HG03378 (cell line): Measurements from ENCODE around the gene E2F1.
"Not testable (repeated sequence)": the region's sequence is repeated elsewhere in the genome, so short reads cannot be mapped to it uniquely, and the experiment has no call there.

Experiments used
- ATAC-seq: cut with Tn5 transposase; IDR thresholded peaks from one replicate; pipeline ENCODE4 v1.9.1; 2021; ENCODE audit warnings: mild to moderate bottlenecking, moderate library complexity; ENCODE audit not compliant: unreplicated experiment

The E2F1 gene

DNA sequence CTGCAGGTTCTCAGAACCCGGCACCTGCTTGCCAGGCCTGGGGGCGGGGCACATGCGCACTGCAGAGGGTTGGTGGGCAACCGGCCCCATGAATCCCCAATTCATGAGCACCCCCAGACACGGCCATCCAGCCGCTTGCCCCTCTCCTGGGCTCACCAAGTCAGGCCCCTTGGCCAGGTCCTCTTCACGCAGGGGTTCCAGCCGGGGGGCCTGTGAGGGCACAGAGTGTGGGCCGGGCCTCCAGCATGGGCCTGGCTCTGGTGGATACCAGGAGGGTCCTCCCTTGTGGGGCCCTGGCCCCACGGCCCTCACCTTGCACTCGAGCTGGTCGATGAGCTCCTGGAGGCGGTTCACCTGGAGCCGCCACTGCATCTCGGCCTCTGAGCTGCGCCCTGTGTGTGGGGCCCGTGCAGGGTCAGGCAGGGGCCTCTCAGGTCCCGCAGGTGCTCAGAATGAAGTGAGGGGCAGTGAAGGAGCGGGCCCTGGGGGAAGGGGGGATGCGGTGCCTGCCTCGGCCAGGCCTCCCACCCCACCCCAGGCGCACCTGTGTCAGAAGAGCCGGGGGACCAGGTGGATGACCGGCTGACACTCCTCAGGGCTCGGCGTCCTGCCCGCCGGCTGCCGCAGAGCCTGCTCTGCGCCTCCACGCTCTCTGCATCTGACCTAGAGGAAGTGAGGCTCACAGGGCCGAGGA, 26.7 kb downstream of the E2F1 start:
- ATAC-seq, result no peak

DNA sequence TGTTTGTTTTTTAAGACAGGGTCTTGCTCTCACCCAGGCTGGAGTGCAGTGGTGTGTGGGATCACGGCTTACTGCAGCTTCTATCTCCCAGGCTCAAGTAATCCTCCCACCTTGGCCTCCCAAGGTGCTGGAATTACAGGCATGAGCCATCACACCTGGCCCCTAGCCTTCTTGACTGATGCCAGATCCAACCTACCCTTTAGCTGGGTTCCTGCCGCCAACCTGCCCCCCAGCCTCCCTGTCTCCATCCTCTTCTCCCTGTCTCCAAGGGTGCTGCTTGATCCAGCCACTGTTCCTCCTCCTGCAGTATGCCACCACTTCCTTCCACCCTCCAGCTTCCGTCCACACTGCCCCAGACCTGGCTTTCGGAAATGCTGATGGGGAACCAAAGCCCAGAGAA, 27.3 kb downstream of the E2F1 start:
- no peak for ATAC-seq

DNA sequence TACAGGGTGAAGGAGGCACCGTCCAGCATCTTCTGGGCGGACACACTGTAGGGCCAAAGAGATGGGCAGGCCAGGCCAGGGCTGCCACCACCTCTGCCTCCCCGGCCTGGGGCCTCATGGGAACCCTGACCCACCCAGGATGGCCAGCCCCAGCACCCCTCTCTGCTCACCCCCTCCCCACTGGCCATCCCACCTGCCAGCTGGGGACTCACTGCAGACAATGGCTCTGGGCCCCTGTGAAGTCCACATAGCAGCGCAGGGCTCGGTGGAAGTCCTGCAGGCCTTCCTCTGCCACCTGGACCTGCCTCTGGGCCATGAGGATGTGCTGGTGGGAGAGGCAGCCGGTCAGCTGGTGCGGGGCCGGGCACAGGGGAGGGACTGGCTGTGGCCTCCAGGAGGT, 27.7 kb downstream of the E2F1 start:
- no peak for ATAC-seq

DNA sequence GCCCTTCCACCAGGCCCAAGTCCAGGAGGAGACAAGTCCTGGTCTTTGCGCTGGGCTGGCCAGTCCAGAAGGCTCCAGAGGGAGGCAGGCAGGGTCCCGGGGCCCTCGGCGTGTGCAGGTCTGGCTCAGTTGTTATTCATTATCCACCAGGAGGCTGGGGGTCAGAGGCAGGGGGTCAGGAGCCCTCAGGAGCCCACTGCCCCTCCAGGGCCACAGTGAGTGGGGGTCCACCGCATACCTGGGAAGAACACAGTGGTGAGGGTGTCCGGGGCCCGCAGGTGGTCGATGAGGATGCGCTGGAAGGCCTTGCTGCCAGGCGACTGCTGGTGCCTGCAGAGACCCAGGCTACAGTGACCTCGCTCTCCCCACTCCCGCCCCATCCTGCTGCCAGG, 28.5 kb downstream of the E2F1 start:
- no peak for ATAC-seq

DNA sequence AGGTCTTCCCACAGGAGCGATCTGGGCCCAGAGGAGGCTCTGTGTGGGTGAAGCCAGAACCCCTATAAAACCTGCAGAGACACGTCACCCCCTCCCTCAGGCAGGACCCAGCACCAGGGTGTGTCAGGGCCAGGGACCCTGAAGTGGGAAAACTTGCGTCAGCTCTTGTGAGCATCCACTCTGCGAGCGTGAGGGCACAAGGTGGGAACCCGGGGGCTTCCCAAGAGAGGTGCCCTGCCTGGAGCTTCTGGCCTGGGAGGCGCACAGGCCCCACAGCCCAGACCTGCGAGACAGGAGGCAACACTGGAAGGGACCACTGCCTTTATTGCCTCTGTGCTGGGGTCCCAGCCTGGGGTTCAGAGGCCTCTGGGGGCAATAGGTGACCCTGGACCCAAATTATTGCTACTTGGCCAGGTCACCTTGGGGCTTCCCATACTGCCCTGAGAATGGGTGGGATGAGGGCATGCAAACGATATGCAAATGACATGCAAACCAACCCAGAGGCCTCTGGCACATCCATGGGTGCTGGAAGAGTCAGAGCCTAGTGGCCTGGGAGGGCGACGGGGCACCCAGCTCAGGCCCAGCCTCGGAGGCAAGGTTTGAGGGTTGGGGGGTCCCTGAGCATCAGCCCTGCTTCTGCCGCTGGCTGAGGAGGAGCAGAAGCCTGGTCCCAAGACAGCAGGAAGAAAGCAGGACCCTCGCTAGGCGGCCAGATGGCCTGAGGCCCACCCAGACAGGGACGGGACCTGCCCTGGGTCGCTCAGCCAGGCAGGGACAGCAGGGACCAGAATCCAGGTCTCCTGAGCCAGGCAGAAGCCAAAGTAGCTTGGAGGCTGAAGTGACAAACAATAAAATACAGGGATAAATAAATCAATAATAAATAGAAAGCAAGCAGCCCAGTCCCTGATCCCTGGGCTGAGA, 29.1 kb downstream of the E2F1 start:
- ATAC-seq, result no peak

DNA sequence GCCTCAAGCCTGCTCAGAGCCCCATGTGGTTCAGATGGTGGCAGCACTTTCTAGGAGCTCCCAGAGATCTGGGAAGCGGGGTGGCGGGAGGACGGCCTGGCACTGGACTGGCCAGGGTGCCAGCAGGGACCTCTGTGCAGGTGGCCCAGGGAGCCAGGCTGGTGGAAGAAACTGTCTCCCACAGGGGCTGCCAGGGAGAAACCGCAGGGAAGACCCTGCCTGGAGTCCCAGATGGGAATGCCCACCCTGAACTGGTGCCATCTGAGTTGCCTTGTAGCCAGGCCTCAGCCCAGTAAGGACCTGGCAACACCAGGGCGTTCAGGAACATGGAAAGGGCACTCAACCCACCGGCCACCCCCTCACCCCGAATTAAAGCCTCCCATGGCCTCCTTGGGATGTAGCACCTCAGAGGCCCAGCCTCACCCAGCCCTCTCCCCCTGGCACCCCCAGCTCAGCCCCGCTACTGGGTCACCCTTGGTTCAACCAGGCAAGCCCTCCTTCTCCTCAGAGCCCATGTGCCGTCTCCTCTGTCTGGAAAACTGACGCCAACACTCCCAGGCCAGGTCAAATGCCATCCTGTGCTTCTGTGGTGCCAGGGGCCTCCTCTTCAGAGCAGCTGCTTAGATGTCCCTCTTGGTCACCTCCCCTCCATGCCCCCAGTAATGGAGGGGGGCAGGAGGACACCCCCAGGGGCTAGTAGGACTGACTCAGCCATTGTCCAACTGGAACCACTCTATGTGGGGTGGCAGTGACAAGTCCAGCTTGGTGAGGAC, 30.0 kb downstream of the E2F1 start:
- ATAC-seq, result no peak

DNA sequence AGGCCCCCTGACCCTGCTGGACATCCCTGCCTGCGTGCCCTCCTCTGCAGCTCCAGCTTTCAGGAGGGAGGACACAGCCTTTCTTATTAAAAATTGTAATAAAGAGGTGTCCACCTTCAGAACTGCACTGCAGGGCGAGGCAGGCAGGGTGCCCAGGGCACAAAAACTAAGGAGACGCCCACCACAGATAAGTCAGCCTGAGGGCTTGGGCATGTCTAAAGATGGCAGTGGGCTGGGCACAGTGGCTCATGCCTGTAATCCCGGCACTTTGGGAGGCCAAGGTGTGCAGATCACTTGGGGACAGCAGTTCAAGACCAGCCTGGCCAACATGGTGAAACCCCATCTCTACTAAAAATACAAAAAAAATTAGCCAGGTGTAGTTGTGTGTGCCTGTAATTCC, 31.0 kb downstream of the E2F1 start:
- ATAC-seq, result no peak

DNA sequence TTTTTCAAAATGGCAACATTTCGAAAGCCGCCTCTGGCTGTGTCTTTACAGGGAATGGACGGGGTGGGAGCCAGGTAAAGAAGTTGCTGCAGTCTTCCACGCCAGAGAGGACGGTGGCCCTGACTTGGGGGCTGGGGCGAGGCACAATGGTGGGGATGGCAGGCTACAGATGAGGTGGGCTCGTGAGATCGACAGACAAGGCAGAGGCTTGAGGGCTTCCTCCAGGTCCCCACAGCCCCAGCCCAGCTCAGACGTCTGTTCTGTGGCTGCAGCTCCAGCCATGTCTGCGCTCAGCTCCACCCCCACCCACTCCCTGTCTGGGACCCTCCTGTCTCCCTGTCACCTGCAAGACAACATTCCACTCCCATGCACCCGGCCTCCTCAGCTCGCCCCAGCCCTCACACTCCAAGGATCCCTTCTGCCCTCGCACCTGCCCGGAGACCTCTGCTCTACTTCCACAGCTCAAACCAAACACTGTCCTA, 31.5 kb downstream of the E2F1 start:
- ATAC-seq, result no peak

DNA sequence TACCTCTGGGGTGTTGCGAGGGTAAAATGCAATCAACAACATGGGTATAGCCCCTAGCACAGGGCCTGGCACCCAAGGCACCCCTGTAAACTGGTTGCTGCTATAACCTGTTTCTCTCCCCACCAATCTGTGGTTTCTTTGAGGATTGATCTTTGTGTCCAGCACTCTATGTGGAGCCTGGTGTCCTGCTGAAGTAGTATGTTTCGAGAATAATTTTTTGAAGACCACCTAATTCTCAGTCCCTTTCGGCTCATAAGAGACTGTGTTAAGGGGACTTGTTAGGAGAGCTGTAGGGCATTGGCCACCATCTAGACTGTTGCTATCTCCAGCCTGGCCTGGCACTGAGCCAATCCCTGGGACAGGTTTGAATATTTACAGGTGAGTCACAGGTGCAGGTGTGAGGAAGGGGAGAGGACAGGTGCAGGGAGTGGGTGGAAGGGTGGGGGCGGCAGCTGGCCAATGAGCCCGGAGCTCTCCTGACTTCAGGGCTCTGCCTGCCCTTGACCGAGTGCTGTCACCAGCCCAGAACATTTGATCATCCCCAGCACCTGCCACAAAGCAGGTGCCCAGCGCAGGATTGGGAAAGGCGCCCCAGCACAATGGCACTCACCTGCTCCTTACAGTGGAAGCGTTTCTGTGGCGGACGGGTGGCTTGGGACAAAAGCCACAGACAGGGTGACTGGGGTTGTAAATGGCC, 32.1 kb downstream of the E2F1 start:
- no peak for ATAC-seq

DNA sequence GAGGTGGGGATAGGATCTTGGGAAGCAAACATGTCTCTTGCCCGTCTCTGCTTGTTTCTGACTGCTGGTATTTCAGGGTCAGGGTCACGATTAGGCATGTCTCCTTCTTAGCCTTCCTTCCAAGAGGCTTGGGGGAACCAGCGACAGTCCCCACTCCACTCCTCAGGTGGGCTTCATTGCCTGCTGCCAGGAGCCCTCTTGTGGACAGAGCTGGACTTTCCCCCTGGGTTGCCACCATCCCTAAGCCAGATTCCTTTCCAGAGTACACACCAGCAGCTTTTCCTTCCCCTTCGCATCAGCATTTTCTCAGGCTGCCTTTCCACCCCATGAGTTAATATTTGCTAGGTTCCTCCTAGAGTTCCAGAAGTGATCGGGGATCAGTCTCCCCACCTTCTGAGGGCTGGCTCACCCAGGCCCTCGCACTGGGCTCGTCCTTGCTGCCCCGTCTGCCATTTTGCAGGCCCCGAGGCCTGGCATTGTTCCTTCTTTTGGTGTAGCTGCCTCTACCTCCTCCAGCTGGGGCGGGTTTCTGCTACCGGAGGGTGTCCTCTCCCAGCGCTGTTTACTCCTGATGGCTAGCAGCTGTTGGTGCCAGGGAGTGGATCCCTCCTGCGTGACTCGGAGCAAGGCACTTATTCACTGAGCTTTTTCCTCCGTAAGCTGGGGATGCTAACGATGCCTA, 32.8 kb downstream of the E2F1 start:
- no peak for ATAC-seq

DNA sequence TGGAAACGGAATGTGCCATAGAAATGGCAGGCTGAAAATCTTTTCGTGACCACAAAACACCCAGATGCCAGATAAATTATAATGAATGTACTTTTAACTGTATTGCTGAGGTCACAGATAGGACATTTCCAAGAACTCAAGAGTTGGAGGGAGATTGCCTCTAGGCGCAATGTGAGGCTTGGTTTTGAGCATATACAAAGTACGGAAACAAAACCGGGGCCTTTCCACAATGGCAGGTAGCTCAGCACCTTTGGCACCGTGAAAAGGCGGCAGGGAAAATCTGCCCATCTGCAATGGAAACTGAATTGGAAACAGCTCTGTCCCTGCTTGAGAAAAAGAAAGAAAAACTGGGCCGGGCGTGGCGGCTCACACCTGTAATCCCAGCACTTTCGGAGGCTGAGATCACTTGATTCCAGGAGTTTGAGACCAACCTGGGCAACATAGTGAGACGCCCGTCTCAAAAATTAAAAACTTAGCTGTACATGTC, 34.6 kb downstream of the E2F1 start:
- ATAC-seq, result no peak

DNA sequence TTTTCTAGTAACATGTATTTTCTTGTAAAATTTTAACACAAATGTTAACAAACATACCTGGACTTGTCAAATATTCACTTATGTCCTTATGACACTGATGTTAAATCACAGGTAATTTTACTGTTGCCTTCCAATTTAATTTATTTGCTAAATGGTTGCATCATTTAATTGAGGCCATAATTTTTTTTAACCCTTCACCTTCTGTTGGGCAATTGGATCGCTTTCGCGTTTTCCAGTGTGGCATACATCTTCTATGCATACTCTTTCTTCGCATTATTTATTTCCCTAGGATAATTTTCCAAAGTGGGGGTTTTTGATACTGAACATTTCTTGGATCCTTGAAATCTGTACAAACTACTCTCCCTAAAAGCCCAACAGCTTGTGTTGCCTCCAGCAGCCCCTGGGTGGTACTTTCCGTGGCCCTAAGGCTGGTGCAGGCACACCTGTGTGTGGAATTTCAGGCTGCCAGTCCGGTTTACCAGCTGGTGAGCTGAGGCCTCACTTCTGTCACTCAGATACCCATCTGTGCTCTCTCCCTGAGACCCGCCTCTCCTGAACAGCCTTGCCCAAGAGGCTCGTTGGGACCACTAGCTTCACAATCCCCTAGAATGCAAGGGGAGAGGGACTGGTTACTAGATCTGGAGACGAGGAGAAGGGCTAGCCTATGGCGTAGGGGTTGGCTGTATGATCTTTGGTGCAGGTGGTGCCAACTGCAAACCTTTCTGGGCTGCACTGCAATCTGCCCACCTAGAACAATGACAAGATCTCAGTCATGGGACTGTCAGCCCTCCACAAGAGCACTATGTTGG, 35.2 kb downstream of the E2F1 start:
- ATAC-seq, result no peak

DNA sequence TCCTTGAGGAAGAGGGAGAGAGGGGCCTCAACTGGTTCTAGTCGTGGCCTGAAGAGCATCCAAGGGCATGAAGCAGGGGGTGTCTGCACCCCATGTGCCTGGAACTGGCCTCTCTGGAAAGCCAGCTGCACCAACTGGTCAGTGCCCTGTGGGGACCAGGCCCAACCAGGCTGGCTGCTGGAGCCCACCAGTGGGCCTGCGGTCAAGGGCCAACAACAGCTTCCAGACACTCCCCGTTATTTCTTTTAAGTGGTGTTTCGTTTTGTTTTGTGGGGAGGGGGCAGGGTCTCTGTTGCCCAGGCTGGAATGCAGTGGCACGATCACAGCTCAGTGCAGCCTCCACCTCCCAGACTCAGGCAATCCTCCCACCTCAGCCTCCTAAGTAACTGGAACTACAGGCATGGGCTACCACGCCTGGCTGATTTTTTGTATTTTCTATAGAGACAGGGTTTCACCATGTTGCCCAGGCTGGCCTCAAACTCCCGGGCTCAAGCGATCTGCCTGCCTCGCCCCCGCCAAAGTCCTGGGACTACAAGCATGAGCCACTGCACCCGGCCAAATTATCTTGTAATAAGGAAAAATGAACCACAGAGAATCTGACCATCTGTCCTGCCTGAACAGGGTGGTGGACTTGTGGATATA, 36.0 kb downstream of the E2F1 start:
- no peak for ATAC-seq

DNA sequence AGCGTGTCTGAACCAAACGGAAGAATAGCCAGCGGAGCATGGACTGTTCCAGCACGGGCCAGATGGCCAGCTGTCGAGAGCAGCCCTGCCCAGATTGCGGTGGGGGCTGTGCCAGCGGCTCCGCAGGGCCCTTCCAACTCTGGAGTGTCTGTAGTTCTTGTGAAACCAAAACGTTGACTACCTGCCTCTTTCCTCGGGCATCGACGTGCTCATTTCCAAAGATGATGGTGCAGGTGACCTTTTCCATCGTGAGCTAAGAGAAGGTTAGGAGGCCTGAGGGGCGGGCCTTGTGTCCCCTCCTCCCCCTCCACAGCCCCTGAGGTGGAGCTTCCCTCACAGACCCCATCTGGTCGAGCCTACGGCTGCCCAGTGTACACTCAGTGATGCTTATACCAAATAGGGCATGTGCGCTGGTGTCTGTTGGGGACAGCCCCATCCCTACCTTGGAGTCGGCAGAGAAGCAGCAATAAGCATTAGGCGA, 36.9 kb downstream of the E2F1 start:
- ATAC-seq, result no peak

DNA sequence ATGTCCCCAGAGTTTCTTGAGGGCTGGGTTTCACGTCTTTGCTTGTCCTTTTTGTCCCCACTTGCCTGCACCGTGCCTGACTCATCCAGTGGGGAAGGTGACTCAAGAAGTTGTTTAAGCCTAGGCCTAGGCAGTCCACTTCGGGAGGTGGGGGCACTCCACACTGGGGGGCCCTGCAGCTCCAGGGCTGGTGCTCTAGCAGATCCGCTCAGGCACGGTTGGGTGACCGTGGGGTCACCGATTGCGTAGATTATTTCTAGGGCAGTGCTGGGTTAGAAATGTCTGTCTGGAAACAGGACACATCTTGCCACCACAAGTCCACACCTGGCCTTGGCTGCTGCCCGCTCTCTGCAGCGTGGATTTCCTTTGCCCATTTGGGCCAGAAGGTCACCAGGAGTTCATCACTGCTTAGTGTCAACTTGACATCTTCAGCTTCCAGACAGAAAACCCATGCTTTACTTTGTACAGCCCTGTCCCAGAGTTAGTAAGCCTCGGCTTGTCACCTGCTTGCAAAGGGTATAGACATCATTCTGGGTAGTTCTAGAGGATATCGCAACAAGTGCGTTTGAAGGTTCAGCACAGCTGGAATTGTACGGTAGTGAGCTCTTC, 37.7 kb downstream of the E2F1 start:
- ATAC-seq, result no peak

DNA sequence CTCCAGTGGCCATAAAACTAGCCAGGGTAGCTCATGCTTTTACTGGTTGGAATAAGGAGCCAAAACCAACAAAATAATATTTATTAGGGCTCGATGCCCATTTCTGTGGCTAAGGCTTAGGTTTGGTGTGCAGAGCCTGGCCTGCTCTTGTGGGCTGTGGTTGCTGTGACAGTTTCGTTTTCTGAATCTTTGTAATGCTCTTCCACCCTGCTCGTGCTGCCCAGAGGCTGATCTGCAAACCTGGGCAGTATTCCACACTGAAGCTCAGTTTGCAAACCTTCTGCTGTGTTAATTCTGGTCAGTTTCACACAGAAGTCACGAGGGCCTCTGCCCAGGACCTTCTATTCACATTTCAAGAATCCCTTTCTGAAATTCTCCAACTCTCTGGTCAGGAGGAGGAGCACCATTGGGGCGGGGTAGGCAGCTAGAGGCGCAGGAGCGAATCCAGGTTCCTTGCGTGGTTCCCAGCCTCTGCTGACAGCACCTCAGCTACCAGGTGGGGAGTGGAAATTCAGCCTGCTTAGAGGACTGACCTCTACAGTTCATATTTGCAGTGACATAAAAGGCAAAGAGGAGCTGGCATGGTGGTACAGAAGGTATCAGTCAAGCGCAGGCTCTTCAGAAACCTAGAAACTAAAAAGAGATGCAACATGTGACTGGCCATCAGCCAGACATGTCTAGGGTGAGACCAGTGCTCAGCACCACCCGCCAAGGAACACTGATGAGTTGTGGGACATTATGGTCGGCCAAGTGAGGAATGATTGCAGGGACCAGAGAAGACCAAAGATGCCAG, 38.4 kb downstream of the E2F1 start:
- no peak for ATAC-seq

DNA sequence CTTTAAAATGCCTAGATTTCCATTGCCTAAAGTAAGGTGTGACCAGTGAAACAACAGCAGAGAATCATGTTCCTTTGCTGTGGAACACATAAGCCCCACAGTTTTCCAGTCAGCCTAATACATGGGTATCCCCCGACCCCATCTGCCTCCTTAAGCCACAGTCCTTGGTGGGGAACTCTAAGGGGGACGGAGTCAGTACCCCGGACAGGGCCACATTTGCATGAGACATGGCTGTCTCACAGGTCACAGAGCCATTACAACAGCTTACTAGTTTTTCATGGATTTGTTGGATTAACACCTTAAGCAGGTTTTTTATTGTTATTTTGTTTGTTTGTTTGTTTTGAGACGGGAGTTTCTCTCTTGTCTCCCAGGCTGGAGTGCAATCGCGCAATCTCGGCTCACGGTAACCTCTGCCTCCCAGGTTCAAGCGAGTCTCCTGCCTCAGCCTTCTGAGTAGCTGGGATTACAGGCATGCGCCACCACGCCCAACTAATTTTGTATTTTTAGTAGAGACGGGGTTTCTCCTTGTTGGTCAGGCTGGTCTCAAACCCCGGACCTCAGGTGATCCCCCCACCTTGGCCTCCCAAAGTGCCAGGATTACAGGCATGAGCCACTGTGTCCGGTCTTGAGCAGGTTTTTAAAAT, 39.1 kb downstream of the E2F1 start:
- not testable (repeated sequence) for ATAC-seq
